Measurements from ENCODE around the gene DOCK3.

Gene DOCK3

DNA sequence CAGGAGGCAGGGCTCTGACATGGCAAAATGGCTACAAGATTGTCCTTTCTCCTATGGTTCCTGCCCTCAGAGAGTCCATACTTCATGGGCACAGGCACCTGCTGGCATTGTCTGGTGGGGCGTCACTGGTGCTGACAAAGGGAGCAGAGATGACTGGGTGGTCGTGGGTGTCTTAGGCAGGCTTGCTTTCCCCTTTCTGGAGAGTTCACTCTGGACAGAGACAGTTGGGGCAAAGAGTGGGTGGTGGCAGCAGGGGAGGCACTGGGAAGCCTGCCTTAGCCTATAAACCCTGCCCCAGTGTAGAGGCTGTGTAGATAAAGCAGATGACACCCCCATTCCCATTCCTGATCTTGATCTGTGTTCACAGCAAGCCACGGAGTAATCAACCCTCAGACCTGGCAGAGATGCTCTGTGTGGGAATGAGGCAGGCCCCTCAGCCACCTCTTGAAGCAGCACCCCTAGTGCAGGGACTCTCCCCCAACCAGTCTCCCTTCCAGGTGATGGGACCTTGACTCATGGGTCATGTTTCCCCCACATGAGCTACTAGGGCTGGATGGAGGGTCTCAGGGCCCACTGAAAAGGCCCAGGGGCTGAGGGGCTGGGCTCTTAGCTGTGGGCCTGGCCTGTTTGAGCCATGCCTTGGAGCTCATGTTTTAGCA lies 20.7 kb upstream of the DOCK3 start:
- DNase-seq (ENCODE audit: low read depth in 1 of 2, low spot score in 1 of 2), result no peak
- no peaks in the 10 kb centered on the region for H3K27me3 ChIP-seq (ENCODE audit: insufficient read depth, poor library complexity, severe bottlenecking)
- H3K27ac ChIP-seq (replicated peaks), result no peak overlapping the region
- no peak overlapping the region for H3K4me3 ChIP-seq (replicated peaks; ENCODE audit: insufficient read depth, low read length)
- TF ChIP-seq, protein P1, sequence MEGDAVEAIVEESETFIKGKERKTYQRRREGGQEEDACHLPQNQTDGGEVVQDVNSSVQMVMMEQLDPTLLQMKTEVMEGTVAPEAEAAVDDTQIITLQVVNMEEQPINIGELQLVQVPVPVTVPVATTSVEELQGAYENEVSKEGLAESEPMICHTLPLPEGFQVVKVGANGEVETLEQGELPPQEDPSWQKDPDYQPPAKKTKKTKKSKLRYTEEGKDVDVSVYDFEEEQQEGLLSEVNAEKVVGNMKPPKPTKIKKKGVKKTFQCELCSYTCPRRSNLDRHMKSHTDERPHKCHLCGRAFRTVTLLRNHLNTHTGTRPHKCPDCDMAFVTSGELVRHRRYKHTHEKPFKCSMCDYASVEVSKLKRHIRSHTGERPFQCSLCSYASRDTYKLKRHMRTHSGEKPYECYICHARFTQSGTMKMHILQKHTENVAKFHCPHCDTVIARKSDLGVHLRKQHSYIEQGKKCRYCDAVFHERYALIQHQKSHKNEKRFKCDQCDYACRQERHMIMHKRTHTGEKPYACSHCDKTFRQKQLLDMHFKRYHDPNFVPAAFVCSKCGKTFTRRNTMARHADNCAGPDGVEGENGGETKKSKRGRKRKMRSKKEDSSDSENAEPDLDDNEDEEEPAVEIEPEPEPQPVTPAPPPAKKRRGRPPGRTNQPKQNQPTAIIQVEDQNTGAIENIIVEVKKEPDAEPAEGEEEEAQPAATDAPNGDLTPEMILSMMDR (IDR thresholded peaks at IDR 0.05; ENCODE audit: insufficient read depth, low read length), result no peak
- TF ChIP-seq POLR2AphosphoS5 (IDR thresholded peaks at IDR 0.05; ENCODE audit: low read depth) (no peak), GABPA (IDR thresholded peaks at IDR 0.05; ENCODE audit: low read depth) (no peak), SPI1 (IDR thresholded peaks at IDR 0.05; ENCODE audit: borderline replicate concordance, low read depth) (no peak)
- TF ChIP-seq, protein P2, sequence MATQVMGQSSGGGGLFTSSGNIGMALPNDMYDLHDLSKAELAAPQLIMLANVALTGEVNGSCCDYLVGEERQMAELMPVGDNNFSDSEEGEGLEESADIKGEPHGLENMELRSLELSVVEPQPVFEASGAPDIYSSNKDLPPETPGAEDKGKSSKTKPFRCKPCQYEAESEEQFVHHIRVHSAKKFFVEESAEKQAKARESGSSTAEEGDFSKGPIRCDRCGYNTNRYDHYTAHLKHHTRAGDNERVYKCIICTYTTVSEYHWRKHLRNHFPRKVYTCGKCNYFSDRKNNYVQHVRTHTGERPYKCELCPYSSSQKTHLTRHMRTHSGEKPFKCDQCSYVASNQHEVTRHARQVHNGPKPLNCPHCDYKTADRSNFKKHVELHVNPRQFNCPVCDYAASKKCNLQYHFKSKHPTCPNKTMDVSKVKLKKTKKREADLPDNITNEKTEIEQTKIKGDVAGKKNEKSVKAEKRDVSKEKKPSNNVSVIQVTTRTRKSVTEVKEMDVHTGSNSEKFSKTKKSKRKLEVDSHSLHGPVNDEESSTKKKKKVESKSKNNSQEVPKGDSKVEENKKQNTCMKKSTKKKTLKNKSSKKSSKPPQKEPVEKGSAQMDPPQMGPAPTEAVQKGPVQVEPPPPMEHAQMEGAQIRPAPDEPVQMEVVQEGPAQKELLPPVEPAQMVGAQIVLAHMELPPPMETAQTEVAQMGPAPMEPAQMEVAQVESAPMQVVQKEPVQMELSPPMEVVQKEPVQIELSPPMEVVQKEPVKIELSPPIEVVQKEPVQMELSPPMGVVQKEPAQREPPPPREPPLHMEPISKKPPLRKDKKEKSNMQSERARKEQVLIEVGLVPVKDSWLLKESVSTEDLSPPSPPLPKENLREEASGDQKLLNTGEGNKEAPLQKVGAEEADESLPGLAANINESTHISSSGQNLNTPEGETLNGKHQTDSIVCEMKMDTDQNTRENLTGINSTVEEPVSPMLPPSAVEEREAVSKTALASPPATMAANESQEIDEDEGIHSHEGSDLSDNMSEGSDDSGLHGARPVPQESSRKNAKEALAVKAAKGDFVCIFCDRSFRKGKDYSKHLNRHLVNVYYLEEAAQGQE (IDR thresholded peaks at IDR 0.05; ENCODE audit: insufficient replicate concordance, low read depth), result no peak

DNA sequence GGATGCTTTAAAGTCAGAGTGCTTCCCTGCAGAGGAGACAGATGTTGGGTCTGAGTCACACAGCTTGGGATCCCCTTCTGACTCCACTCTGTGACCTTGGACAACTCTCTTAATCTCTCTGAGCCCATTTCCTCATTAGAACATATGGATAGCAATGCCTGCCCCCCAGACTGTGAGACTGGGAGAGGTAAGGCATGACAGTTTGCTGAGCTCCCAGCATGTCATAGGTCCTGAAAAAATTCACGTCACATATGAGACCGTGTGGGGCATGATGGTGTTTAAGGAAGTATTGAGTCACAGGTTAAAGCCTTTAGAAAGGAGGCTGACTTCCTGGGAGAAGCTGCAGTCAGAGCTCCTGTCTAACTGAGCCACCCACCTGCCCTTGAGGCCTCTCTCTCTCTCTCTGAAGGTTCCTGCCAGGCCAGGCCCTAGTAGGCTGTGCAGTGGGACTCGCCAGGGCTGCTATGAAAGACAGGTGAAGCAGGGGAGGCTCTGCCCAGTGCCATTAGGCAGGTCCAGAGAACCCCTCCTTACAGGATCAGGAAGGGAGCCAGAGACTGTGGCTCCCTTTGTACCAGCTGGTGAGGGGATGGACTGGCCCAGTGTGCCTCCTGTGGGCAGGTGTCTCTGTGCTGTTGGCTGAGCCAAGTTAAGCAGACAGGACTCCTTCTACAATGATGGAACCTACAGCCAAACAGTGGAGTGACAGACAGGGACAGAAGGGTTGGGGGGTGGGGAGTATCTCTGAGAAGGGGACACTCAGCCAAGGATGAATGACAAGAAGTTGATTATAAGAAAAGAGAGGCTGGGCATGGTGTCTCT lies 19.5 kb upstream of the DOCK3 start:
- peak in 1 of 2 experiments; percentile 56 for DNase-seq (ENCODE audit: low read depth in 1 of 2, low spot score in 1 of 2)
- peak overlapping the region; percentile 31; the same call in 1 of the 2 replicates for H3K27ac ChIP-seq (replicated peaks)
- no peaks in the 10 kb centered on the region for H3K27me3 ChIP-seq (ENCODE audit: insufficient read depth, poor library complexity, severe bottlenecking)
- TF ChIP-seq SPI1 (IDR thresholded peaks at IDR 0.05; ENCODE audit: borderline replicate concordance, low read depth), result no peak
- no peak; the same call in 1 of the 2 replicates for TF ChIP-seq POLR2AphosphoS5 (IDR thresholded peaks at IDR 0.05; ENCODE audit: low read depth)
- TF ChIP-seq, protein P1 (IDR thresholded peaks at IDR 0.05; ENCODE audit: insufficient read depth, low read length), result no peak
- TF ChIP-seq, protein P2 (IDR thresholded peaks at IDR 0.05; ENCODE audit: insufficient replicate concordance, low read depth), result no peak
- no peak for TF ChIP-seq GABPA (IDR thresholded peaks at IDR 0.05; ENCODE audit: low read depth)
- H3K4me3 ChIP-seq (replicated peaks; ENCODE audit: insufficient read depth, low read length), result no peak overlapping the region

DNA sequence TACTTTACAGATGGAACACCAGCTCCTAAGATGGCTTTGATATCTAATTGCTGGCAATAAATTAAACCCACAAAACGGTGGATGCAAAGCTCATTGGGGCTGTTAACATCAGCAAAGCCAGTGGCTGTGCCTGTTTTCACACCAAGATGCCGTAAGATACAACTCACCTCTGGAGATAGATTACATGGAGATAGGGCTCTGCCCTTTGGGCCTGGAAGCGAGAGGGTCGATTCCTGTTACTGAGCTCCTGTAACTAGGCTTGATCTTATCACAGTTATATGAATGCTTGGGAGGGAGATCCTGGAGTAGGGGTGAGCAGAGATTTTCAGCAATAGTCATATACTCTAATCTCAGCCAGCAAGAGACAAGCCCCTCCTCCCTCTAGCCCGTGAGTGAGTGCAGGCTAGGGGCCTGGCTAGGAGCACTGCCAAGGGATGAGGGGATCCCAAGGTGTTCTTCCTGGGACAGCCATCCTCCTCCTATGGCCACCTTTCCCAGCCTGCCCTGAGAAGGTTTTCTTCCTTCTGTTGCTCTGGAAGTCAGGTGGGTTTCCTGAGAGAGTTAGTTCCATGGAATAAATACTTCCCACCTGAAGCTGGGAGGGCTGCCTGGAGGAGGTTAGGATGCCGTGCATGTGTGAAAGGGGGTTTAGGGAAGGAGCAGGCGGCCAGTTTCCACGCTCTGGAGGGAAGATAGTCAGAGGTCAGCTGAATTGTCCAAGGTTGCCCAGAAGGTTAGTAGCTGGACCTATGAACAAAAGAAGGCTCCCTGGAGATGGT lies 18.1 kb upstream of the DOCK3 start:
- DNase-seq (ENCODE audit: low read depth in 1 of 2, low spot score in 1 of 2), result no peak

More for the DNA sequence above, 18.1 kb upstream of the DOCK3 start:
- Histone ChIP-seq H3K27ac (replicated peaks) (no peak overlapping the region), H3K27me3 (ENCODE audit: insufficient read depth, poor library complexity, severe bottlenecking) (no peaks in the 10 kb centered on the region), H3K4me3 (replicated peaks; ENCODE audit: insufficient read depth, low read length) (no peak overlapping the region)
- TF ChIP-seq POLR2AphosphoS5 (IDR thresholded peaks at IDR 0.05; ENCODE audit: low read depth) (no peak), GABPA (IDR thresholded peaks at IDR 0.05; ENCODE audit: low read depth) (no peak), SPI1 (IDR thresholded peaks at IDR 0.05; ENCODE audit: borderline replicate concordance, low read depth) (no peak)
- TF ChIP-seq, protein P1 (IDR thresholded peaks at IDR 0.05; ENCODE audit: insufficient read depth, low read length), result no peak
- TF ChIP-seq, protein P2 (IDR thresholded peaks at IDR 0.05; ENCODE audit: insufficient replicate concordance, low read depth), result no peak

All from HL-60 (cell line).